NCI-H1417 (cell line): ENCODE measurements around the gene ID1.
"Not testable (repeated sequence)": the region's sequence is repeated elsewhere in the genome, so short reads cannot be mapped to it uniquely, and the experiment has no call there.

Source experiments
- DNase-seq, 3 experiments: peaks; one replicate each; lab custom pipeline; 2025; lab: John Stamatoyannopoulos, UW

ID1 gene

DNA sequence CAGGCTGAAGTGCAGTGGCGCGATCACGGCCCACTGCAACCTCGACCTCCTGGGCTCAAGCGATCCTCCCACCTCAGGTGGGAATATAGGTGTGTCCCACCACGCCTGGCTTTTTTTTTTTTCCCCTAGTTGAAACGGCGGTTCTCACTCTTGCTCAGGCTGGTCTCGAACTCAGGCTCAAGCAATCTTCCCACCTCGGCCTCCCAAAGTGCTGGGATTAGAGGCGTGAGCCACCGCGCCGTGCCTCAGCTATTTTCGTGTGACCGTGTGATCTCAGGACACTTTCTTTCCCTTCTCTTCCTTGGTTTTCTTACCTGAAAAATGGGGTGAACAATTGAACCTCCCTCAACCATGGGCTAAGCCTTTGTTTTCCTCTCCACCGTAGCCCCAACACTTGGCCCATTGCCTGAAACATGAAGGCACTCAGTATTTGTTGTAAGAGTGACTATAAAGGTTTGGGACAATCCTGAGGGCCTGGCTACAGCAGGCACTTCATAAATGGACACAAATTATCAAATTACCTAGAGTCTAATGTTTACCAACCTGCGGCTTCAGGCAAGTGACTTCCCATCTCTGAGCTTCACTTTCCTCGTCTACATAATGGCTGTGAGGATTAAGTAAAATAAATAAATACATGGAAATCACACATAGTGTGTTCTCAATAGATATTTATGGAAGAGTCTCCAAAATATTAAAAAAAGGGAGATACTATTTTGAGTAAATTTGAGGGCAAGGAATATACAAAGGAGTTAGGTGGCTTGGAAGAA lies 31.4 kb upstream of the ID1 start:
- peak; percentile 72 to 92 (median 86) for DNase-seq

GRCh38 chr20:31574986-31575385 lies 30.1 kb upstream of the ID1 start:
- not testable (repeated sequence) for DNase-seq

DNA sequence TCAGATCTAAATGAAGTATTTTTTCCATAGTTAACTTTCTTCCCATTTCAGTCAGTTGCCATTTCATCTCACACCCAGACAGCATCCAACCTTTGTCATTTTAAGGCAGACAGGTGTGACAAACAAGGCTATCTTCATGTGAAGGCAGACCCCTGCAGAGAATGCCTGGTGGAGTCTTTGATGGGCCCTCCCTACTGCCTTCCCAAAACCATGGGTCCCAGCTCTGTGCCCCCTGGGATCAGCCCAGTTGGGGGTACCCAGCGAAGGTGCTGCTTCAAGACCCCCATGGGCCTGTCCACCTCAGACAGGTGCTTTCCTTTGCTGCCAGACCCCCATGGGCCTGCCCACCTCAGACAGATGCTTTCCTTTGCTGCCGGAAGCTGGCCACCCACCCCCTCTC lies 28.3 kb upstream of the ID1 start:
- DNase-seq = no peak

- DNase-seq = no peak
These were observed 27.9 kb upstream of the ID1 start for GRCh38 chr20:31577194-31577593.

DNA sequence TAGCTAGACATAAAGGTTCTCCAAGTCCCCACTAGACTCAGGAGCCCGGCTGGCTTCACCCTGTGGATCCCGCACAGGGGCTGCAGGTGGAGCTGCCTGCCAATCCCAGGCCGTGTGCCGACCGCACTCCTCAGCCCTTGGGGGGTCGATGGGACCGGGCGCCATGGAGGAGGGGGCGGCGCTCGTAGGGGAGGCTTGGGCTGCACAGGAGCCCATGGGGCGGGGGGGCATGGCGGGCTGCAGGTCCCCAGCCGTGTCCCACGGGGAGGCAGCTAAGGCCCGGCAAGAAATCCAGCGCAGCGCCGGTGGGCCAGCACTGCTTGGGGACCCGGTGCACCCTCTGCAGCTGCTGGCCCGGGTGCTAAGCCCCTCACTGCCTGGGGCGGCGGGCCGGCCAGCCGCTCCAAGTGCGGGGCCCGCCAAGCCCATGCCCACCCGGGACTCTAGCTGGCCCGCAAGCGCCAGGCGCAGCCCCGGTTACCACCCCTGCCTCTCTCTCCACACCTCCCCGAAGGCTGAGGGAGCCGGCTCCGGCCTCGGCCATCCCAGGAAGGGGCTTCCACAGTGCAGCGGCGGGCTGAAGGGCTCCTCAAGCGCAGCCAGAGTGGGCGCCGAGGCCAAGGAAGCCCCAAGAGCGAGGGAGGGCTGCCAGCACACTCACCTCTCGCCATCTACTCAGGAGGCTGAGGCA lies 26.5 kb upstream of the ID1 start:
- DNase-seq = no peak

GRCh38 chr20:31579245-31579644 lies 25.8 kb upstream of the ID1 start:
- DNase-seq = no peak

DNA sequence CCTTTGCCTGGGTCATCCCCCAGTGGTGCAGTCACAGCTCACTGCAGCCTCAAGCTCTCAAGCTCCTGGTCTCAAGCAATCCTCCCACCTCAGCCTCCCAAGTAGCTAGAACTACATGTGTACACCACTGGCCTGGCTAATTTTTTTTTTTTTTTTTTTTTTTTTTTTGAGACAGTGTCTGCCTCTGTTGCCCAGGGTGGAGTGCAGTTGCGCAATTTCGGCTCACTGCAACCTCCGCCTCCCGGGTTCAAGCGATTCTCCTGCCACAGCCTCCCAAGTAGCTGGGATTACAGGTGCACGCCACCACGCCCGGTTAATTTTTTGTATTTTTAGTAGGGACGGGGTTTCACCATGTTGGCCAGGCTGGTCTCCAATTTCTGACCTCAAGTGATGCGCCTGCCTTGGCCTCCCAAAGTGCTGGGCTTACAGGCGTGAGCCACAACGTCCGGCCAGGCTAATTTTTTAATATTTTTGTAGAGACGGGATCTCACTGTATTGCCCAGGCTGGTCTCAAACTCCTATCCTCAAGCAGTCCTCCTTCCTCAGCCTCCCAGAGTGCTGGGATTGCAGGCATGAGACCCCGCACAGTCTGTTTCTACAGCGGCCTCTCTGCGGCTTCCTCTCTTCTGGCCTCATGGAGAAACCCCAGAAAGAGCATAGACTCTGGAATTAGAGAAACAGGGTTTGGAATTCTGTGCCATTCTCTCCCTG lies 25.0 kb upstream of the ID1 start:
- DNase-seq = not testable (repeated sequence)

DNA sequence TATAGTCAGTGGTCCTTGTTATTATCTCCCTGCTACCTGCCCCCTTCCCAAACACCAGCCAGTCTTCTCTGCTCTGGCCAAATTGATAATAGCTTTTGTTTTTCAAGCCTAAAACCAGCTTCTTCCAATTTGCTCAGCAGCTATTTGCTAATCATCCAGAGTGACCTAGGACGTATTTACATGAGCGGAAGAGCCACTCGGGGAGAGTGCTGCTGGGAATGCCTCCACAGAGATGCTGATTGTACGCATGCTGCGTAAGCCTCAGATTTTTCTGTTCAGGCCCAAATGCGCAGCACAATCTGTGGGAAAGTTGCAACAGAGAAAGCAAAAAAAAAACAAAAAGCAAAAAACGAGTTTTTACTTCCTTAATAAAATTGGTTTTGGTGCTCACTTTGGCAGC lies 24.4 kb upstream of the ID1 start:
- no peak for DNase-seq

- DNase-seq = no peak
These were observed 23.7 kb upstream of the ID1 start for GRCh38 chr20:31581391-31581790.

DNA sequence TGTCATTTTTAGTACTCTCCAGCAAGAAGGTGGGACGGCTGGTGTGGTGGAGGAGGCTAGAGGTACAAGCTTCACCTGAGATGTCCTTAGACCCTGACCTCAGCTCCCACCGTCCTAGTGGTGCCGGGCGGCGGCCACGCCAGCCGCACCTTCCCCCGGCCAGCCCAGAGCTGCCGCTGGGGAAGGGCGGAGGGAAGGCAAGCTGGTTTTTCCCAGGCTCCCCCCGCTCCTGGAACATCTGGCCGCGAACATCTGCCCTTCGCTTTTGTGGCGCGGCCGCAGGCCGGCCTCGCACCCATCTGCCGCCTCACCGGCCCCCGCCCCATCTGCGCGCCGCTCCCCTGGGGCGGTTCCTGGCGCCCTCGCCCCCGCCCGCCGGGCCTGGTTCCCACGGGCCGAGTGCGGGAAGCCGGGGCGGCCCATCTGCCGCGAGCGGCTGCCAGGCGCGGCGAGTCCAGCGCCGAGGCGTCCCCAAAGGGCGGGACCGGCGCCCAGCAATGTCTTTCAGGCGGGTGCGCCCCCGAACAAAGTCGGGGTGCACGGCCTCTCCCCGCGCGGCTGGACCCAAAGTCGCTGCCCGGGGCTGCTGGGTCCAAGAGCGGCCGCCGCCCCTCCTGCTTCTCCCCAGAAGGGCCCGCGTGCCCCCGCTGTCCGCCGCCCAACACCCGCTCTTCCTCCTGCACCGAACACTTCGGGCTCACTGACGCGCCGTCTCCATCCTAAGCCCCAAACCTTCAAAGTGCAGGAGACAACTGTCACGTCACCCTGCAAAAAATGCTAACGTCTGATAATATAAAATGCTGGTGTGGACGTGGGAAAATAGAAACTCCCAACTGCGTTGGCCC lies 17.3 kb upstream of the ID1 start:
- peak; percentile 27 to 59 (median 54) for DNase-seq

GRCh38 chr20:31590717-31591225 lies 14.3 kb upstream of the ID1 start:
- no peak for DNase-seq

- DNase-seq = peak in 2 of 3 experiments; percentile 32 to 55
These were observed 11.7 kb upstream of the ID1 start for GRCh38 chr20:31593221-31594001.

DNA sequence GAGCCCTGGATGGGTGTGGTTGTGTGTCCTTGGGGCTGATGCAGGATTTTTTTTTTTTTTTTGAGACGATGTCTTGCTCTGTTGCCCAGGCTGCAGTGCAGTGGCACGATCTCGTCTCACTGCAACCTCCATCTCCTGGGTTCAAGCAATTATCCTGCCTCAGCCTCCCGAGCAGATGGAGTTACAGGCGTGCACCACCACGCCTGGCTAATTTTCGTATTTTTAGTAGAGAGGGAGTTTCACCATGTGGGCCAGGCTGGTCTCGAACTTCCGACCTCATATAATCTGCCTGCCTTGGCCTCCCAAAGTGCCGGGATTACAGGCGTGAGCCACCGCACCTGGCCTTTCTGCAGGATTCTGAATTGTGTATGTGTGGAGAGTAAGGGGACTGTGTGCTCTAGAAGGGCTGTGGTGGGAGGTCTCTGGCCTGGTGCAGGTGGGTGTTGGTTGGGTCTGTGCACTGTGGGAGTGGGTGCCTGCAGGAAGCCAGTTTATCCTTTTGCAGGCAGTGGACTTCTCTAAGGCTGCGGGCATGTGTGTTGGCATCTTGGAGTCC lies 11.0 kb upstream of the ID1 start:
- no peak for DNase-seq

DNA sequence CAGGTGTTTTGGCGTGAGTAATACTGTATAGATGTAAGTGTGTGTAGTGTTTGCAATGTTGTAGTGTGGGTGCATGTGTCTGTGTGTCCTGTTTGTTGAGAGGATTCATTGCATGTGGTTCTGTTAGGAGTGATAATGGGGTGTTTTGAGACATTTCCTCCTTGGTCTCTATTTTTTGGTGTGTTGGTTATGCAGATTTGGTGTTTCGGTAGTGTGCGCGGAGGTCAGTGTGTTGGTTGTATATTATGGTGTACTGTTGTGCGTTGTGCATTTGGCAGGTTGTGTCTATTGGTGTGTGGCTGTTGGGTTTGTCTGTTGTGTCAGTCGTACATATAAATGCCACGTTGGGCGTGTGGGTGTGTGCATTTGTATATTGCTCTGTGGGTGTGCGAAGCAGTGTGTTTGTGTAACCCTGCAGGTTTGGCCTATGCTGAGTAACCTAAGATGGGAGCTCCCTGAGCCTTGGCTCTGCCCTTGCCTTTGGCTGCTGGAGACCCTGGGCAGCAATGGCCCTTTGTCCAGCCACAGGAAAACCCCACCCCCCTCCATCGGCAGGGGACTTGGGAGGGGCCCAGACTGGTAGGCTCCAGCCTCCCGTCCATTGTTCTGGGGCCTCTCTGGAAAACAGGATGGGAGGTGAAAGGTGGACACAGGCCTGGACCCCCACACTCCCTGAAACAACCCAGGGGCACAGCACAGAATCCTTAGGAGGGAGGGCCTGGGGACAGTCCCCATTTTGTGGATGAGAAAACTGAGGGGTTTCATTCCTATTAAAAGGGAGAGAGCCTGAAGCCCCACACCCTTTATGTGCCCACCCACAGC lies 10.3 kb upstream of the ID1 start:
- peak in 2 of 3 experiments; percentile 15 to 46 for DNase-seq

- no peak for DNase-seq
These were observed 9.8 kb upstream of the ID1 start for GRCh38 chr20:31595380-31595653.

DNA sequence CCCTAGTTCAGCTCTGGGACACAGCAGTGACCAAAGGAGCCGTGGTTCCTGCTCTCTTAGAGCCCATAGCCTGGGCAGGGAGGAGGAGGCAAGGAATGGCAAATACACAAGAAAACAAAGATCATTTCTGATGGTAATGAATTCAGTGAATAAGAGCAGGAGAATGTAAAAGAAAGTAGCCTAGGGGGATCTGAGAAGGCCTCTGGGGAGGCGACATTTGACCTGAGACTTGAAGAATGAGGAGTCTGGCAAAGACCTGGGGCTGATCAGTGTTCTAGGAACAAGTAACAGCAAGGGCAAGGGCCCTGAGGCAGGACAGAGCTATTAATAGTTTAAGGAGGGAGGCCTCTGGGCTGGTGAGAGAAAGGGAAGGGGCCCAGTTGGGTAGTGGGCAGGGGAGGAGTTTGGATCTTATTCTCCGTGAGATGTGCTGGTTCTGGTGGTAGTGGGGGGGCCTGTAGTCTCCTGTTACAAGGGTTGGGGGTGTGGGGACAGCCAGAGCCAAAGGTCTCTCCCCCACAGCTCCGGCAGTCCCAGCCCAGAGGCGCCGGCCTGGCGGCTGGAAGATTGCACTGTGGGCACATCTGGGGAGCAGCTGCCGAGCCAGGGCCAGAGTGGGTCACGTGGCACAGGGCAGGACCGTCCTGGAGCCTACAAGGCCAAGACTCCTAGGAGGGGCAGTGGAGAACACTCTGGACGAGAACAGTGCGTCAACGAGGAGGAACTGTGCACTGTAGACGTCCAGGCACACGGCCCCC lies 9.3 kb upstream of the ID1 start:
- DNase-seq = peak in 1 of 3 experiments; percentile 59

DNA sequence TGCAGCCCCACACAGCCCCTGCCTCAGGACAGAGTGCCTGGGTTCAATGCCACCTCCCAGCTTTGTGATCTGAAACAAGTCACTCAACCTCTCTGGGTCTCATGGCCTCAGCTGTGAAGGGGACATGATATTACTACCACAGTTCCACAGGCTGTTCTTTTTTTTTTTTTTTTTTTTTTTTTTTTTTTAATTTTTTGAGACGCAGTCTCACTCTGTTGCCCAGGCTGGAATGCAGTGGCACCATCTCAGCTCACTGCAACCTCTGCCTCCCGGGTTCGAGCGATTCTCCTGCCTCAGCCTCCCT lies 8.7 kb upstream of the ID1 start:
- not testable (repeated sequence) for DNase-seq

DNA sequence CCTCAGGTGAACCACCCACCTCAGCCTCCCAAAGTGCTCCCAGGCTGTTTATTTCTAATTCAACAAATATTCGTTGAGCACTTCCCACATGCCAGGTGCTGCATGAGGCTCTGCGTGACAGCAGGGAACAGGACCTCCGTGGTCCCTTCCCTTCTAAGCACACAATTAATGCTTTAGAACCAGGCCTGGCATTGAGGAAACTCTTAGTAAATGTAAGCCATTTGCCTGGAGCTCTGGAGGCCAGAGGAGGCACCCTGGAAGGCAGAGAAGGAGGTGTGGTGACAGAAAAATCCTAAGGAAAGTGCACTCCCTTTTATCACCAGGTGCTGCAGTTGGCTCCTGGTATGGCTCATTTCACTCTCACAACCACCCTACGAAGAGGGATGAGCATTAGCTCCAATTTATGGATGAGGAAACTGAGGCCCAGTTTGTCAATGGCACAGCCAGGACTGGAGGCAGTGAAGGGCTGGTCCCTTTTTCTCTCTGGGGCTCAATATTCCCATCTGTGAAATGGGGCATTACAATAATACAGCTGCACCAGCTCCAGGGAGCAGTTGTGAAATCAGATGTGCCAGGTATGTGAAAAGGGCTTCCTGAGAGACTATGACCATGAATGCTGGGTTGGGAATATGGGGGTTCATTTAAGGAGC lies 8.1 kb upstream of the ID1 start:
- DNase-seq = peak; percentile 44 to 81 (median 55)

DNA sequence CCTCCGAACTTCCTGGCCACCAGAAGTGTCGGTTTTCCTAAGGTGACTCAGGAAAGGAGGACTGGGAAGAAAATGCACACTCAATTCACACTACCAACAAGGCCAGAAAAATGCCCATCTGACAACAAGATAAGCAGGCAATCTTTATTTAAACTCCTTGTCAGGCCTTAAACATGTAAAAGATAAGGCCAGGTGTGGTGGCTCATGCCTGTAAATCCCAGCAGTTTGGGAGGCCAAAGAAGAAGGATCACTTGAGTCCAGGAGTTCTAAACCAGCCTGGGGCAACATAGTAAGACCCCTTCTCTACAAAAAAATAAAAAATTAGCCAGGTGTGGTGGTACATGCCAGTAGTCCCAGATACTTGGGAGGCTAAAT lies 7.6 kb upstream of the ID1 start:
- DNase-seq = no peak
